Measurements from ENCODE around the gene PRX.

PRX gene

GRCh38 chr19:40425450-40426287 is 12.5 kb upstream of the PRX start, which contains the start of gene SERTAD1:
Gene SERTAD1, minus strand, starts transcription at chr19:40425992. Its CDS starts 2,446 bp downstream, at chr19:40423546.
- CTCF ChIA-PET = interaction anchor here (0.7 to 2.7 kb wide), 9 partner anchors 8 to 121 kb away, joined by 3 to 10 read pairs (median 3); partner anchors contain the start of gene PRX
- POLR2A ChIA-PET = interaction anchor here (0.8 to 3.4 kb wide), 7 partner anchors 8 to 184 kb away, joined by 3 to 13 read pairs (median 4); partner anchors contain the start of gene PRX
- peak within 1 kb of the TSS; percentile 74 to 91 (median 81) for H3K4me3 ChIP-seq (ENCODE audit: control insufficient read depth in 1 of 7, extremely low read depth in 1 of 7, insufficient read depth in 4 of 7, low read depth in 2 of 7, low read length in 6 of 7)
- peak; percentile 99 to 100 (median 100) for DNase-seq
- peaks cover 4 to 31% (median 21%) of the 10 kb centered on the region in 4 experiments for H3K4me1 ChIP-seq (ENCODE audit: control extremely low read depth in 1 of 4, control insufficient read depth in 4 of 4, insufficient read depth in 4 of 4, low read length in 3 of 4)
- 0% methylated on average over 64 of the region's 75 CpGs for WGBS (ENCODE audit: insufficient coverage)
- H3K9me3 ChIP-seq (ENCODE audit: control extremely low read depth in 1 of 5, control insufficient read depth in 4 of 5, insufficient read depth in 2 of 5, low read depth in 1 of 5, low read length in 4 of 5) = no peaks in the 10 kb centered on the region
- H3K27ac ChIP-seq (ENCODE audit: insufficient read depth in 1 of 2, low read depth in 1 of 2, low read length in 2 of 2, poor library complexity in 1 of 2, severe bottlenecking in 2 of 2) = peak within 1 kb of the TSS; percentile 84 to 93
- H3K27me3 ChIP-seq (replicated peaks in 2 of 5; ENCODE audit: control insufficient read depth in 4 of 5, insufficient read depth in 5 of 5, low read length in 4 of 5) = no peaks in the 10 kb centered on the region
- H3K36me3 ChIP-seq (ENCODE audit: control insufficient read depth in 4 of 4, insufficient read depth in 4 of 4, low read length in 3 of 4) = peaks cover 0 to 11% (median 8%) of the 10 kb centered on the region in 4 experiments

GRCh38 chr19:40424637-40425449 is 11.7 kb upstream of the PRX start:
- ChIA-PET POLR2A (interaction anchor here (0.7 to 3.4 kb wide), 4 partner anchors 8 to 20 kb away, joined by 3 to 13 read pairs (median 8); no protein-coding TSS in a partner anchor), CTCF (interaction anchor here (0.5 to 2.7 kb wide), 7 partner anchors 12 to 146 kb away, joined by 3 to 10 read pairs (median 4); partner anchors contain the start of gene PRX)
- H3K9me3 ChIP-seq (ENCODE audit: control extremely low read depth in 1 of 5, control insufficient read depth in 4 of 5, insufficient read depth in 2 of 5, low read depth in 1 of 5, low read length in 4 of 5) = no peaks in the 10 kb centered on the region
- H3K36me3 ChIP-seq (ENCODE audit: control insufficient read depth in 4 of 4, insufficient read depth in 4 of 4, low read length in 3 of 4) = peaks cover 0 to 11% (median 8%) of the 10 kb centered on the region in 4 experiments
- 3% methylated on average over 12 of the region's 28 CpGs for WGBS (ENCODE audit: insufficient coverage)
- peak in 1 of 3 donors; percentile 31 for DNase-seq
- H3K4me1 ChIP-seq (ENCODE audit: control extremely low read depth in 1 of 4, control insufficient read depth in 4 of 4, insufficient read depth in 4 of 4, low read length in 3 of 4) = peaks cover 4 to 35% (median 25%) of the 10 kb centered on the region in 4 experiments
- peak overlapping the region; percentile 84 to 93 for H3K27ac ChIP-seq (ENCODE audit: insufficient read depth in 1 of 2, low read depth in 1 of 2, low read length in 2 of 2, poor library complexity in 1 of 2, severe bottlenecking in 2 of 2)
- H3K4me3 ChIP-seq (ENCODE audit: control insufficient read depth in 1 of 7, extremely low read depth in 1 of 7, insufficient read depth in 4 of 7, low read depth in 2 of 7, low read length in 6 of 7) = peak overlapping the region; percentile 28 to 91 (median 81)
- no peaks in the 10 kb centered on the region for H3K27me3 ChIP-seq (replicated peaks in 2 of 5; ENCODE audit: control insufficient read depth in 4 of 5, insufficient read depth in 5 of 5, low read length in 4 of 5)

- Histone ChIP-seq H3K4me3 (ENCODE audit: control insufficient read depth in 1 of 7, extremely low read depth in 1 of 7, insufficient read depth in 4 of 7, low read depth in 2 of 7, low read length in 6 of 7) (peak overlapping the region in 1 of 7 experiments; percentile 91), H3K27ac (ENCODE audit: insufficient read depth in 1 of 2, low read depth in 1 of 2, low read length in 2 of 2, poor library complexity in 1 of 2, severe bottlenecking in 2 of 2) (no peak overlapping the region), H3K9me3 (ENCODE audit: control extremely low read depth in 1 of 5, control insufficient read depth in 4 of 5, insufficient read depth in 2 of 5, low read depth in 1 of 5, low read length in 4 of 5) (no peaks in the 10 kb centered on the region), H3K36me3 (ENCODE audit: control insufficient read depth in 4 of 4, insufficient read depth in 4 of 4, low read length in 3 of 4) (peaks cover 0 to 11% (median 8%) of the 10 kb centered on the region in 4 experiments), H3K4me1 (ENCODE audit: control extremely low read depth in 1 of 4, control insufficient read depth in 4 of 4, insufficient read depth in 4 of 4, low read length in 3 of 4) (peaks cover 4 to 44% (median 33%) of the 10 kb centered on the region in 4 experiments), H3K27me3 (replicated peaks in 2 of 5; ENCODE audit: control insufficient read depth in 4 of 5, insufficient read depth in 5 of 5, low read length in 4 of 5) (no peaks in the 10 kb centered on the region)
- no peak for DNase-seq
- WGBS (ENCODE audit: insufficient coverage) = no CpG with 5 or more reads among the region's 6 CpGs
- POLR2A ChIA-PET = interaction anchor here (3.4 kb wide), 1 partner anchor 17 kb away, joined by 13 read pairs; no protein-coding TSS in a partner anchor
- CTCF ChIA-PET = interaction anchor here (0.7 to 2.7 kb wide), 6 partner anchors 10 to 145 kb away, joined by 3 to 10 read pairs (median 4); partner anchors contain the start of gene BLVRB
Observed at GRCh38 chr19:40423938-40424337, 10.8 kb upstream of the PRX start.

GRCh38 chr19:40422748-40423566 is 9.8 kb upstream of the PRX start:
- no peak for DNase-seq
- ChIA-PET POLR2A (no interaction called here), CTCF (interaction anchor here (0.8 to 2.7 kb wide), 6 partner anchors 11 to 118 kb away, joined by 3 to 10 read pairs (median 4); partner anchors contain the start of genes BLVRB and SERTAD3)
- Histone ChIP-seq H3K27me3 (replicated peaks in 2 of 5; ENCODE audit: control insufficient read depth in 4 of 5, insufficient read depth in 5 of 5, low read length in 4 of 5) (no peaks in the 10 kb centered on the region), H3K4me3 (ENCODE audit: control insufficient read depth in 1 of 7, extremely low read depth in 1 of 7, insufficient read depth in 4 of 7, low read depth in 2 of 7, low read length in 6 of 7) (no peak overlapping the region), H3K4me1 (ENCODE audit: control extremely low read depth in 1 of 4, control insufficient read depth in 4 of 4, insufficient read depth in 4 of 4, low read length in 3 of 4) (peaks cover 4 to 51% (median 39%) of the 10 kb centered on the region in 4 experiments), H3K9me3 (ENCODE audit: control extremely low read depth in 1 of 5, control insufficient read depth in 4 of 5, insufficient read depth in 2 of 5, low read depth in 1 of 5, low read length in 4 of 5) (no peaks in the 10 kb centered on the region), H3K27ac (ENCODE audit: insufficient read depth in 1 of 2, low read depth in 1 of 2, low read length in 2 of 2, poor library complexity in 1 of 2, severe bottlenecking in 2 of 2) (no peak overlapping the region), H3K36me3 (ENCODE audit: control insufficient read depth in 4 of 4, insufficient read depth in 4 of 4, low read length in 3 of 4) (peaks cover 0 to 11% (median 8%) of the 10 kb centered on the region in 4 experiments)
- 96% methylated on average over 26 of the region's 31 CpGs for WGBS (ENCODE audit: insufficient coverage)

GRCh38 chr19:40421993-40422747 is 9.0 kb upstream of the PRX start:
- peak overlapping the region in 1 of 2 experiments; percentile 87 for H3K27ac ChIP-seq (ENCODE audit: insufficient read depth in 1 of 2, low read depth in 1 of 2, low read length in 2 of 2, poor library complexity in 1 of 2, severe bottlenecking in 2 of 2)
- H3K4me1 ChIP-seq (ENCODE audit: control extremely low read depth in 1 of 4, control insufficient read depth in 4 of 4, insufficient read depth in 4 of 4, low read length in 3 of 4) = peaks cover 4 to 58% (median 47%) of the 10 kb centered on the region in 4 experiments
- DNase-seq = no peak
- H3K27me3 ChIP-seq (replicated peaks in 2 of 5; ENCODE audit: control insufficient read depth in 4 of 5, insufficient read depth in 5 of 5, low read length in 4 of 5) = no peaks in the 10 kb centered on the region
- WGBS (ENCODE audit: insufficient coverage) = 95% methylated on average over 13 of the region's 16 CpGs
- no peak overlapping the region for H3K4me3 ChIP-seq (ENCODE audit: control insufficient read depth in 1 of 7, extremely low read depth in 1 of 7, insufficient read depth in 4 of 7, low read depth in 2 of 7, low read length in 6 of 7)
- ChIA-PET POLR2A (interaction anchor here (1.1 kb wide), 1 partner anchor 328 kb away, joined by 4 read pairs; the partner anchor contains the start of gene ACTMAP), CTCF (interaction anchor here (1.0 to 2.1 kb wide), 3 partner anchors 17 to 22 kb away, joined by 4 to 14 read pairs (median 6); partner anchors contain the start of gene SERTAD3)
- peaks cover 0 to 11% (median 8%) of the 10 kb centered on the region in 4 experiments for H3K36me3 ChIP-seq (ENCODE audit: control insufficient read depth in 4 of 4, insufficient read depth in 4 of 4, low read length in 3 of 4)
- no peaks in the 10 kb centered on the region for H3K9me3 ChIP-seq (ENCODE audit: control extremely low read depth in 1 of 5, control insufficient read depth in 4 of 5, insufficient read depth in 2 of 5, low read depth in 1 of 5, low read length in 4 of 5)

Measured in common myeloid progenitor, CD34-positive (primary cell).